HG02588 (cell line): ENCODE results near the gene ARNT2.
"Not testable (repeated sequence)": the region's sequence is repeated elsewhere in the genome, so short reads cannot be mapped to it uniquely, and the experiment has no call there.

Source experiments
- ATAC-seq: cut with Tn5 transposase; IDR thresholded peaks from one replicate; pipeline ENCODE4 v1.9.1; 2021; ENCODE audit warnings: mild to moderate bottlenecking, moderate library complexity; ENCODE audit not compliant: unreplicated experiment

ARNT2 gene

GRCh38 chr15:80639168-80639555, 235.0 kb downstream of the ARNT2 start:
- no peak for ATAC-seq

GRCh38 chr15:80640531-80641121, 236.4 kb downstream of the ARNT2 start:
- ATAC-seq: no peak

- ATAC-seq: no peak
These were observed 237.2 kb downstream of the ARNT2 start for GRCh38 chr15:80641384-80641783.

GRCh38 chr15:80643431-80643951, 239.3 kb downstream of the ARNT2 start:
- ATAC-seq: no peak

GRCh38 chr15:80645494-80646065, 241.4 kb downstream of the ARNT2 start:
- ATAC-seq: no peak

GRCh38 chr15:80647424-80647823, 243.2 kb downstream of the ARNT2 start:
- not testable (repeated sequence) for ATAC-seq
